Left hindlimb (tissue), 1 donor: ENCODE results near the gene CCDC157.

ENCODE experiments used
- DNase-seq: peaks from one replicate; pipeline ENCODE4 v3.0.0-alpha.2; 2018

The CCDC157 gene

DNA sequence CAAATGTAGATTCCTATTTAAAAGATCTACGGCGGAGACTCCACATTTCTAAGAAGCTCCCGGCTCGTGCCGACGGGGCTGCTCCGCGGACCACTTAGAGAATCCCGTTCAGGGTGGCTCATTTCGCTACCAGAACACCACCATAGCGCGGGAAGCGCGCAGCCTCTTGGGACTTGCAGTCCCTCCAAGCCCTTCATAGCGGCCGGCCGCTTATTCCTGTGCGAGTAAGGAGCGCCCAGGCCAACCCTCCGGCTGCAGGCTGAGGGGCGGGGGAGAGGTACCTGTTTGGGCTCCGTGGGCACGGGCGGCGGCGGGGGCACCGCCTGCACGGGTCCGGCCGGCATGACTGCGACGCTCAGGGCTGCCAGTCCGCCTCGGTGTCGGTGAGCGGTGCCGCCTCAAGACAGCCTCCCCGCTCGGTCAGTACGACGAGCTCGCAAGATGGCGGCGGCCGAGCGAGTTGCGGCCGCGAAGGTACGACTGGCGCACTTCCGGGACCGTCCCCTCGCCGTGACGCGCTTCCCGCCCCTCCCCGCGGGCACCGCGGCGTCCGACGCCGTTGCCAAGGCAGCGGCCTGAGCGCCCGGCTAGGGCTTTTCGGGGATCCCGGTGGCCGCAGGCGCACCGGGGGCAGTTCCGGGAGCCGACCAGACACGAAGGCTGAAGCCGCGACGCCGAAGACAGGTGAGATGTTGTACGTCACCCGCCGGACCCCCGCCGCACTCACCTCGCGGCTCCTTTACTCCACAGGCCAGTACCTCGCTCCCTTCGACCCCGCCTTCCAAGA, at the start of gene CCDC157, which contains the start of gene SF3A1:
Gene CCDC157, plus strand, starts transcription at position 559 of the 787 bp plus-strand sequence. CDS start 8,994 bp downstream, outside the sequence.
Gene SF3A1, minus strand, starts transcription at position 446 of the 787 bp plus-strand sequence. Its CDS starts 102 bp downstream, at position 344.
- DNase-seq, result peak; percentile 91

DNA sequence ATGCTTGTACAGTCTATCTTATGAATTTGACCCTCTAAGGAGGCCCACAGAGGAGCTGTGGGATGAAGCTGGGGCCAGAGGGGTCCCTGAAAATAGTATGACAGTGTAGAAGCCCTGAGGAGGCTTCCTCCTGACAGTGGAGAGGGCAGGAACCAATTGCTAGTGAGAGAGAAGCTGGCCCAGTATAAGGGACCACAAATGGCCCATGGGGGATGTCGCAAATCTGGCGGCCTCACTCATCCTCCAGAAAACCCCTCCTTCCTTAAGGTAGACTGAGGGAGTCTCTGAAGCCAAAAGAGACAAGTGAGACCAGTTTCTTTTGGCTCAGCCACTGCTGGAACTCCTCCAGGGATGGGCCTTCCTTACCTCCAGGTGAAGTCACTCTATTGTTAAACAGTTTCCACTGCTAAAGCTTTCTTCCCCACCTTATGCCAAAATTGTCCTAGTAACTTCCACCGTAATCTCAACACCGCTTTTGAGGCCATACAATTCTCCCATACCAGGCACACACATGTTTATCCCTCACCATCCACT, 49.7 kb upstream of the CCDC157 start:
- no peak for DNase-seq

DNA sequence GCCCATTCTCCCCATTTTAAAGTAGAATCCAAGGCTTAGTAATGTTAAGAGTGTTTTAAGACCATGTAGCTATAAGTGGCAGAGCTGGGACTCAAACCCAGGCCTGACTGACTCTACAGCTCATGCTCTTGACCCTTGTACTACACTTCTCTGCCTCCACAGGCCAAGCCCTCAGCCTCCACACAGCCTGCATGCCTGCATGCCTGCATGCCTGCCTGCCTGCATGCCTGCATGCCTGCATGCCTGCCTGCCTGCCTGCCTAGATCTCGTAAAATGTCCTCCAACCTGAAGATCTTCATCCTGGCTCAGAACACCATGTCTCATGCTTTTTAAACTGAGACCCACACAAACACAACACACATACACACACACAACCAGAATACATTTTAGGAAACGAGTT, 48.7 kb upstream of the CCDC157 start:
- DNase-seq, result no peak

DNA sequence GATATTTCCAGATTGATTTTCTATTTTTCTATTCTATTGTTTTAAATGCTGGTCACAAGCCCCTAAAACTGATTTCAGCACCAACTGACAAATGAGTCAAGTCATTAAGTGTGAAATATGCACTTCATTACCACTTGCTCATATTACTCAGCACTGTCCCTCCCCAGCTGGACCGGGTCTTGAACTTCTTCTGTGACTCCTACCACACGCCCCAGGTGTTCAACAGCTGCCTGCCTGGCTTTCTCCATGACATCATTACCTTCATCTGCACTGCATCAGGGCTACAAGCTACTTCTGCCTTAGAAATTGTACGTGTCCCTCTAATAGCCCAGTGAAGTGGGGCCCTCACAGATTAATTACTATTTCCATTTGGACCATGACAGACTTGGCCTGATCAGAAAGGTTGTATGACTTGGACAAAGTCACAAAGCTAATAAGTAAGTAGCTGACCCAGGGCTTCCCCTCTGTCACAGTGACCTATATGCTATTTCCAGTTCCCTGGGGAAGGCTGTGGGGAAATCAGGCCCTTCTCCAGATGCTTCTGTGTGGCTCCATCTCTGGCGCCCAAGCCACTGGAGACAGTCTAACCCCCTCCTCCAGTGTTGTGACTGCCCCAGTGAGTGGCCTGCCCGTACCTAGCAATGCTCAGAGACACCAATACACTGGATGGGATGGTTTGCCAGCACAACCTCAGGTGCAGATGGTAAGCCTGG, 48.1 kb upstream of the CCDC157 start:
- DNase-seq, result no peak

DNA sequence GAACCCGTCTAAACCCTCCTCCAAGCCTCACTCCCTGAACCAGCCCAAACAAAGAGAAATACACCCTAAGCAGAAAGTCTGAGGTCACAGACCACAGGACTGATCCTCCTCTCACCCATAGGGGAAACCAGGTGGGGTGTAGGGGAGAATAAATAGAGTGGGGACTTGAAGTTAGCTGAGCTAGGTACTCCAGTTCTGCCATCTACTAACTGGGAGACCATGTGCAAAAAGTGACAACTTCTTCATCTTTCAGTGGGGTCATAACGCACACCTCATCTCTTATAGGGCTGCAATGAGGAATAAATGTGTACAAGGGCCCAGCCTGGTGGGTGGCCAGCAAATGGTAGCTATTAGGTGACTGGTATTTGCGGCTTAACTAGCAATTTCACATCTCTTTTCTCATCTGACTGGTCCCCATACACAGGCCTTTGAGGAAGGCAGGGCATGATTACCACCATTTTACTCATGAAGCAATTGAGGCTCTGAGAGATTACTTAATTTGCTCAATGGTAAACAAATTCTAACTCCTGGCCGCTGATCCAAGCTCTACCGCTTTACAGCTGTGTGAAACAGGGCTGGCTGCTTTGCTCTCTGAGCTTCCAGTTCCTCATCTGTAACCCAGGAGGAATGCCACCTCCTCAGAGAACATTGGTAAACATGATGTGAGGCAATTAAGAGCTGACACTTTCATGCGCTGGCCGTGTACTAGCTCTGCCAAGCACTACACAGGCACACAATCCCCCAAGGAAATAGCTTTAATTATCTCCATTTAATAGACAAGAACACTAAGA, 46.7 kb upstream of the CCDC157 start:
- DNase-seq, result no peak

DNA sequence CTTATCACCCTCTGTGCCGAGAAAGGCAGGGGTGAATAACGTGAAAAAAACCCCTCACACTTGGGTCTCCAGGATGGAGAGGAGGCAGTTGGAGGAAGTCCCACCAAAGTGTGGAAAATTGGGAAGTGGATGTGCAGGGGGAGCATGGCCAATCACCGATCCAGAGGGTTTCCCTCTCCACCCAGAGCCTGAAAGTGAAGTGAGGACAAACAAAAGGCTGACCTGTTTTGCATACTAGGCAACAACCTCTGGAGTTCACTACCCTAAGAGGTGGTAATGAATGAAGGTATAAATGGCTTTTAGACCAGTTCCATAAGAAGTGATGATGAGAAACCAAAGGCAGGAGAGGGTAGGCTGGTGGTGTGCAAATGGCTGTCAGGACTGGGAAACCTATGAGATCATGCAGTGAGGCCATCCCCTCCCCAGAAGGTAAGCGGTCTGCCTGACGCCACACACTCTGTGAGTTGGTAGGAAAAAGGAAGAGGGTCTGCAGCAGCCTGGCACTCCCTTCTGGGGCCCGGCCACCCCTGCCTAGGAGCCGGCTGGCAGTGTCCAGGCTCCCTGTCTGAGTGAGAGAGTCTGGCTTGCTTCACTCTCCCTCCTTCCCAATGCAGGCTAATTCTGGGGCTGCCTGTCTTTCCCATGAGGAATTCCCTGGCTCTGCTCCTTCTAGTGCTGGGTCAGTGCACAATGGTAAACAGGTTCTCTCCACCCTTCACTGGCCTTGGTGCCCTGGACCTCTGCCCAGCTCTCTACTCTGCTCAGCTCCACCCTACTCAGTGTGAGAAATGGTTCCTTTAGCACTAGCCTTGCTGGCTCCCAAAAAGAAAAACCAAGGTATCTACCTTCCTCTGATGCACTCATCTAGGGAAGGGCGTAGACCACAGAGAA, 45.7 kb upstream of the CCDC157 start:
- no peak for DNase-seq

DNA sequence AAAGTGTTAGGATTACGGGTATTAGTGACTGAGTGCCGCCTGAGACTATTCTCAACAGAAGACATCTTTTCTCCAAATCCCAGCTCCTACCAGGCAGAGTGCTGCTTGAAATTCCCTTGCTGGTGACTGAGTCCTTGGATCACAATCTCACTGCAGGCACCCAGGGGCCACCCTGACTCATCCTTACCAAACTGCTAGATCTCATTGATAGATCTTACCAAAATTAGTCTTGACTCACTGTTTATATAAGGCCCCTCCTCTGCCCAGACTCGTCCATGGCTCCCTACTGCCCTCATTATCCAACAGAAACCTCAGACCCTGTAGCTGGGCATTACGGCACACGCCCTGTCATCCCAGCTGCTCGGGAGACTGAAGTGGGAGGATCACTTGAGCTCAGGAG, 44.8 kb upstream of the CCDC157 start:
- DNase-seq, result no peak

DNA sequence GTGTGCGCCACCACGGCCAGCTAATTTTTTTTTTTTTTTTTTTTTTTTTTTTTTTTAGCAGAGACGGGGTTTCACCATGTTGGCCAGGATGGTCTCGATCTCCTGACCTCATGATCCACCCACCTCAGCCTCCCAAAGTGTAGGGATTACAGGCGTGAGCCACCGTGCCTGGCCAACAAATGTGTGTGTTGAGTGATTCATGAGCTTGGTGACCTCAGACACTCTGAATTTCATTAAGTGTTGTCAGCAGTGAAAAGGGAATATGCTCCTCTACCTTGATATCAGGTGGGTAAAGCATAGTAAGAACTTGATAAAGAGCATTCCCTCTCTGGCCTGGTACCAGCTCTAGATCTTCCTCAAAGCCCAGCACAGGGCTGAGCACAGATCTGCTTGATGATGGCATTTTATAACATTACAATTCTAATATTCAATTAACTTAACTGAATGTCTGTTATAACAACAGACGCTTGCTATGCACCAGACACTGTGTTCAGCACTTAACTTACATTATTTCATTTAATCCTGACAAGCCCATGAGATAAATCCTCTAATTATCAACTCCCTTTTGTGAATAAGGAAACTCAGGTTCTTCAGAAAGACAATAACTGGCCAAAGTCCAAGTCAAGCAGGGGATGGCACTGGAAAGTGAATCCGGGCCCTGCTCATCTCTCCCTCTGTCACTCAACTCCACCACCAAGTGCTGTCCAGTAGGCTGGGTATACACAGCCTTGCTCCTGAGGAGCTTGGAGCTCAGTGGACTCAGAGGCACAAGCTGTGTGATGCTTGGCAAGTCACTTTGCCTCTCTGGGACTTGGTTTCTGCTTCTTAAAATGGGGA, 43.1 kb upstream of the CCDC157 start:
- no peak for DNase-seq

DNA sequence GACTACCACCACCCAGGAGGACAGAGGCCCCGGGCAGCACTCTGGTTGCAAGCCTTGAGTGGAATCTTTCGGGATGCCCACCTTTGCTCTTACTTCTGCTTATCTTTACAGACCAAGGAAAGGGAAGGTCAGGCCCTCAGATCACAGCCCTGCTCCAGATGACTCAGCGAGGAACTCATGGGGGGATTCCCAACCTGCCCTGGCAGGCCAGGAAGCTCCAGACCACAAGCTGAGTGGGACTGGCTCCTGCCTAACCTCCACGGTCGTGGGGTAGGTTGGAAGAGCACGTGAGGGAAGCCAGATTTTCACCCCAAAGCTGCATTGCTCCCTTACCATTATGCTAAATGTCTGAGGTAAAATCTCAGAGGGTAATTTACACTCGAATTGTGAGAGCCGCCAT, 41.9 kb upstream of the CCDC157 start:
- DNase-seq, result no peak

DNA sequence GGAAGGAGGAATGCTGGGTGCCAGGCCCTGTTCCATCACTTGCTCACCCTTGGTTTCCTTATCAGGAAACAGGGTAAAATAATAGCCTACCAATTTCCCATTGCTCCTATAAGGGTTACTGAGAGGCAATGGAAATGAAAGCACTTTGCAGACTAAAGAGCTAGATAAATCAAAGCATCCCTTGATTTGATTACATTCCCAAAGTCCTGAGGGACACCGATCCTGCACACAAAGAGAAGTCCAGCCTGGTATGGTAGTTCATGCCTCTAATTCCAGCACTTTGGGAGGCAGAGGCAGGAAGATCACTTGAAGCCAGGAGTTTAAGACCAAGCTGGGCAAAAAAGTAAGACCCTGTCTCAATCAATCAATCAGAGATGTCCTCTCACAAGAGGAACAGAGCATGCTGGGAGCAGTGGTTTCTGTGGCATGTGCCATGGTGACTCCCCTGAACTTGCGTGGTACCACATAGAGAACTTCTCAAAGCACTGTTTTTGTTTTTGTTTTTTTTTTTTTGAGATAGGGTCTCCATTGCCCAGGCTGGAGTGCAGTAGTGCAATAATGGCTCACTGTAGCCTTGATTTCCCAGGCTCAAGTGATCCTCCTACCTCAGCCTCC, 40.7 kb upstream of the CCDC157 start:
- DNase-seq, result no peak

DNA sequence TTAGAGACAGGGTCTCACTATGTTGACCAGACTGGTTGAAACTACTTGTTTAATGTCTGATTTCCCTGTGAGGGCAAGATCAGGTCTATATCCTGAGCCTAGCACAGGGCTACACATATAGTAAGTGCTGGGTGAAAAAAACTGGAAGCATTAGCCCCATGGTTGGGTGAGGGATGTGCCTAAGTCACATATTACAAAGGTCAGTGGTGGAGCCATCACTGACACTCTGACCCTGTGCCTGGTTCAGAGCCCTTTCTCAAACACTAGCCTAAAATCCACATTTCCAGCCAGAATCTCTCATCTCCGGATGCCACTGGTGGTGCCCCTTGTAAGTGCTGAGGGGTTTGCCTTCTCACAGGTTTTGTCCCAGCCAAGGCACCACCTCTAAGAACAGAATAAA, 39.0 kb upstream of the CCDC157 start:
- DNase-seq, result no peak

DNA sequence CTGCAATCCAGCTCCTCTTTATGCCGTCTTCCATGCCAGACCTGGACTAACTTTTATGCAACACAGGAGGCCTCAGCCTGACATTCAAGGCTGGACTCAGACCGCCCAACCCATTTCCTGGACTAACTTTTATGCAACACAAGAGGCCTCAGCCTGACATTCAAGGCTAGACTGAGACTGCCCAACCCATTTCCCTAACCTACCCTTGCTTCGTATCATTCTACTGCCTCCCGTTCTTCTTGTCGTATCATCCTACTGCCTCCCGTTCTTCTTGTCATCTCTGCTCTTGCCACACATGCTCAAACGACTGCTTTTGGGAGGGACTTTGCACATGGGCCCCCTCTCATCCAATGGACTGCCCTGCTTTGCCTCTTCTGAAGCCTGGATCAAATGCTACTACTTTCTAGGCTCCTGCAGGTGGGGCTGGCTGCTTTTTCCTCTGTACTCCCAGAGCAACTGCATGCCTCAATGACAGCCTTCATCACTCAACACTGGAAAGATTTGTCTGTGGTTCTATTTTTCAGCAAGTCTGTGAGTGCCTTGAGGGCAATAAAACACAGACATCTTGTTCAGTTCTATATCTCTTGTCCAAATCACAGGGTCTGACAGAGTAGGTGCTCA, 37.9 kb upstream of the CCDC157 start:
- no peak for DNase-seq

DNA sequence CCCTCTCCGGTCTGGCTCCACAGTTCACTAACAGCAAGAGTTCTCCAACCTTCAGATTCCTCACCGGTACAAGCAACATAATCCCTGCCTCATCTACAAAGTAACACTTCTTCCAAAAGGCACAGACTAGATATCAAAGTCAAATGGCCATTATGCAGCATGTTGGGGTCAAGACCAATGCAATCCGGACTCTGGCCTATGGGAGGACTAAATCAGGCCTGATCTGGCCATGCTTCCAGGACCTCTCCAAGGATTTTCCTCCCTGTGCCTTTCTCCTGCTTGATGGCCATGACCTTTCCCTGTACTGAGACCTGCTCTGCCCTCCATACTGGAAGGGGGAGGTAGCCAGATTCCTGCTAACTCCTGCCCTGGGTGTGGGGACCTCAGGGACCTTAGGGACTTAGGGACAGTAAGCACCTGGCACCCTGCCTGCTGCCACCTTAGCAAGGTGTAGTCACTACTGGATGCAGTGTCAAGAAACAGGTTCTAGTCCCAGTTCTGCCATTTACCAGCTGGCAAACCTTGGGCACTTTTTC, 36.7 kb upstream of the CCDC157 start:
- no peak for DNase-seq

DNA sequence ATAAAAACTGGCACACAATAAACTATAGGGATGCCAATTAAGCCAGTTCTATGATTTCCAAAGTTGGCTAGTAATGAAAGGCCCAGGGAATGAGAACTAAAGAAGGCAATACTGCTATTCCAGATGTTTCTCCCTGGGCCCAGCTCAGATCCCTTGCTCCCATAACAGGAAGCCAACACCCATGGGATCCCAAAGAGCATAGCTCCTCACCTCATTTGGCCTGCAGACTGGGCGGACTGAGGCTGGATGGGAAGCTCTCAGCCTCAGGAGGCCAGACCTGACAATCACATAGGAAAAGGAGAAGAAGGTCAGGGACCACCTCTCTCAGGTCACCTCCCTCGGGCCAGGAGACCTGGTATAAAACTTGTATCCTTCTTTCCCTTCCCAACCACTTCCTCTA, 35.3 kb upstream of the CCDC157 start:
- DNase-seq, result no peak

DNA sequence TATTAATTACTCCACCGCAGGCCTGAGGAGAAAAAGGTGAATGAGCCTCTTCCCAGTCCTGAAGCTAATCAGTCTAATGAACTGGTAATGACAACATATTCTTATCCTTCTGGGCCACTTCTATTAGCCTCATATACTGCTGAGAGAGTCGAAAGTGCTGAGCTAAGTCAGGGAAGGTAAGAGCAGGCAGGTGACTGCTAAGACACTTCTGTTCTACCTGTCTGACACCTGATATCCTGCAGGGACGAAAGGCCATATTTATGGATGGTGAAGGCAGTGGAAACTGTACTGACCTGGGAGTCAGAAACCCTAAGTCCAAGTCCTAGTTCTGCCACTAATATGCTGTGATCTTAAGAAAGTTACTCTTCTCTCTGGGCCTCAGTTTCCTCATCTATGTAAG, 33.6 kb upstream of the CCDC157 start:
- DNase-seq, result no peak

DNA sequence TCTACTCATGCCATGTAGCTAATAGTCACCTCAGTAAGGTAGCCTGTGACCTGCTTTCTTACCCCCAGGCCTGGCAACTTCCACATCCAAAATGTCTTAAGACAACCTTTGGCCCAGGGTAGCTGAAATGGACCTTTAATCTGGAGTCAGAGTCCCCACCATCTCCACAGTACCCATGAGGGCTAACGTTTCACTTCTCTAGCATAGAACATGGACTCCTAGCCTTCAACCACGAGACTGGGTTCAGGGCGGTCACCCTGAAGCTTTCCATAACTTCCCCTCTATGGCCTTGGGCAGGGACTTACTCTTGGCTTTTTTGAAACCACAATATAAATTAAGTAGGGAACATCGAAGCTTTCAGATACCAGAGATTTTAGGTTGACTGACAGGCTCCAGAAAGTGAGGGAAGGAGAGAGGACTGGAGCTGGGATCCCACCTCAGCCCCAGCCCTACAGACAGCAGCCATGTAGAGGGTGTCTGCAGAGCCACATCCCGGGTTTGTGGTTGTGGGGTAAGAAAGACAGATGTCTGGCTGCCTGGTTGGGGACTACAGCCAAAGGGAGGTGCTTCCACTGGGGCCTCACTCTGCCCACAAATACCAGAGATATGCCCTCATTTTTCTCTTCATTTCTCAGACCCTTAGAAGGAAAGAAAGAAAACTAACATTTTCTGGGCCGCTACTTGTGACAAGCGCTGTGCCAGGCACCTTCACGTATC, 32.6 kb upstream of the CCDC157 start:
- peak; percentile 57 for DNase-seq

DNA sequence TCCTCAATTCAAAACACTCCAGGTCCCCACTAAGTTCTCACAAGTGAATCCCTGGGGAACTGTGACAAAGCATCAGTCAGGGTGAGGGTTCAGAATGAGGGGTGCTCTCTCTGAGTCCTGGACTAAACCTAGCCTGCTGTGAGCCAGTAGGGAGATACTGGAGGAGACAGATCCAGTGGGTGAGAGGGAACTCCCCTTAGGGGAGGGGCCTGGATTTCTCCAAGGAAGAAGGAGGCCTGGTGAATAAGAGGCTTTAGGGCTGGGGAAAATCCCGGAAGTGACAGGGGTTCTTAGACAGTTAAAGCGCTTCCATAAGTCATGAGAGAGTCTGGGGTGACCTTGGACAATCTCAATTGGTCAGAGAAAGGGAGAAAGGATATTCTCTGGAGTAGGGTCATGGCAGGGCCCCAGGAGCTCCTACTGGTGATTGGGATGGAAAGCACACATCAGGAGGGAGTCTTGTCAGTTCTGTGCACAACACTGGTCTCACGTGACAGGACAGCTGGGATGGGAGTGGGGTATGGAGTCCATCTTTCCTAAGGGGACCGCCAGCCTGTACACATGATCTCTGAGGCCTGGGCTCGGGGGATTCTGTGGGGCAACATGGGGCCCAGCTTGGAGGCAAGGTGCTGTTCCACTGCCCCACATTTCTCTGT, 31.6 kb upstream of the CCDC157 start:
- DNase-seq, result no peak

DNA sequence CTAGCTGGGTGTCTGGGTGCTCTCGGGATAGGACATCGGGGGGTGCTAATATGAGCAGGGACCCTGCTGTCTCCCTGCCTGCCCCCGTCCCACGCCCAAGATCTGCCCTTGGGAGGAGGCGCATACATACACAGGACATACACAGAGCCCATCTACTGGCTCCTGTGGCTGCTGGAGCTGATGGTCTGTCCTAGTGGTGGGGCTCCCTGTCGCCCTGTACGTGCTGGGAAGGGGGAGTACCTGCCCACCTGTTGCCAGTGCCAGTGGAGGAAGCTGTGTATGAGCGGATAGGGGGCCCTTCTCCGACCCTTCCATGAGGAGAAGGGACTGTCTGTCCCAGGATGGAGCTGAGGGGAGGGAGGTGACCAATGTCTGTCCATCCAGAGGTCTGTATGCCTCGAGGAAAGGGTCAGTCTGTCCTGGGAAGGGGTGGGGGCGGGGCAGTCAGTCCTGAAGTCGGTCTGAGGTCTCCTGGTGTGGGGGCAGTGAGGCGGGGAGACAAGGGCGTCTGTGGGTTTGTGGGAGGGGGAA, 31.0 kb upstream of the CCDC157 start:
- no peak for DNase-seq
